A549 (cell line): ENCODE data around the gene N4BP2. TPM values are rescaled to one million over a fixed set of nuclear protein-coding genes. Genes with fewer than 3 reads are reported as not detected.
"Not testable (repeated sequence)": the region's sequence is repeated elsewhere in the genome, so short reads cannot be mapped to it uniquely, and the experiment has no call there.

Source experiments
- ATAC-seq, 2 experiments: fragments of 200-7000 bp in 1 of 2; fragments of >200 bp in 1 of 2; cut with Nextera tagmentation in 1 of 2; cut with Tn5 transposase in 1 of 2; 3 replicates each; pipeline versions ENCODE4 v1.8.0 to v1.9.1; 2018 to 2020; ENCODE audit warnings: mild to moderate bottlenecking in 1 of 2, moderate library complexity in 1 of 2
- CTCF ChIA-PET: fragments of 300-600 bp; sonication (Branson Sonifier 250); formaldehyde crosslinking; extraction: SDS; loops from one replicate; lab custom pipeline; 2021; ENCODE audit warnings: antibody characterized with exemption, inconsistent platforms; lab: Yijun Ruan, JAX
- POLR2A ChIA-PET: fragments of 350-600 bp; formaldehyde crosslinking; extraction: SDS; loops from one replicate; lab custom pipeline; 2021; ENCODE audit warnings: antibody characterized with exemption, inconsistent platforms; lab: Yijun Ruan, JAX
- DNase-seq, 2 experiments: peaks; one replicate each; pipeline versions ENCODE4 v3.0.0 to v3.0.0-alpha.2; 2011 to 2016; ENCODE audit warnings: low read depth in 1 of 2, low spot score in 1 of 2
- FAIRE-seq: peaks from 2 replicates; lab custom pipeline; 2011; peaks lifted over from hg19 to GRCh38; lab: Jason Lieb, UNC
- H3K27ac ChIP-seq, 2 experiments: fragments of >200 bp; sonication (Bioruptor Twin); formaldehyde crosslinking; 3 replicates each; pipeline ENCODE4 v1.5.1; 2016 to 2017
- H3K4me1 ChIP-seq: fragments of >200 bp; sonication (Bioruptor Twin); formaldehyde crosslinking; 3 replicates; pipeline ENCODE4 v1.6.1; 2016
- H3K4me2 ChIP-seq: fragments of >200 bp; sonication (Bioruptor Twin); formaldehyde crosslinking; 3 replicates; pipeline ENCODE4 v1.6.1; 2016
- H3K4me3 ChIP-seq: fragments of >200 bp; sonication (Bioruptor Twin); formaldehyde crosslinking; 3 replicates; pipeline ENCODE4 v1.5.1; 2016
- H3K9me3 ChIP-seq: fragments of >200 bp; sonication (Bioruptor Twin); formaldehyde crosslinking; 3 replicates; pipeline ENCODE4 v1.6.1; 2016
- CHD2 ChIP-seq: fragments of 150-350 bp; IDR thresholded peaks from 2 replicates; pipeline ENCODE4 v1.6.1; 2014; ENCODE audit warnings: low read length; ENCODE audit not compliant: partially characterized antibody
- EHF ChIP-seq: fragments of 250-450 bp; sonication (Bioruptor Pico); IDR thresholded peaks from 2 replicates; pipeline ENCODE4 v1.5.0; 2020; ENCODE audit warnings: mild to moderate bottlenecking
- GATA3 ChIP-seq: IDR thresholded peaks from 2 replicates; pipeline ENCODE4 v1.6.1; 2012; ENCODE audit warnings: borderline replicate concordance
- HOXB13 ChIP-seq: fragments of 250-450 bp; sonication (Bioruptor Pico); IDR thresholded peaks from 2 replicates; pipeline ENCODE4 v1.5.0; 2020; ENCODE audit warnings: low read depth, mild to moderate bottlenecking, moderate library complexity
- JUNB ChIP-seq: fragments of >200 bp; sonication (Bioruptor Twin); formaldehyde crosslinking; IDR thresholded peaks from 2 replicates; pipeline ENCODE4 v1.6.1; 2016
- MAFK ChIP-seq: fragments of 450-650 bp; IDR thresholded peaks from 2 replicates; pipeline ENCODE4 v1.6.1; 2014; ENCODE audit not compliant: partially characterized antibody
- NFE2L2 ChIP-seq: fragments of 150-350 bp; conservative IDR thresholded peaks from 2 replicates; pipeline ENCODE4 v1.6.1; 2014; ENCODE audit warnings: low read length
- PHF8 ChIP-seq: fragments of 200-600 bp; sonication (generic); IDR thresholded peaks from 2 replicates; pipeline ENCODE4 v1.6.1; 2016; ENCODE audit warnings: low read depth, mild to moderate bottlenecking, antibody characterized with exemption, moderate library complexity, borderline replicate concordance
- RAD21 ChIP-seq, 2 experiments: fragments of >200 bp in 1 of 2; sonication (Bioruptor Twin) in 1 of 2; formaldehyde crosslinking in 1 of 2; IDR thresholded peaks in 1 of 2; conservative IDR thresholded peaks in 1 of 2; 2 replicates in 1 of 2; 3 replicates in 1 of 2; pipeline ENCODE4 v1.6.1; 2012 to 2018; ENCODE audit warnings: inconsistent platforms in 1 of 2
- RARB ChIP-seq: fragments of 250-450 bp; sonication (Bioruptor Pico); IDR thresholded peaks from 2 replicates; pipeline ENCODE4 v1.8.0; 2021; ENCODE audit warnings: mild to moderate bottlenecking, moderate library complexity
- RCOR1 ChIP-seq: fragments of 150-350 bp; IDR thresholded peaks from 2 replicates; pipeline ENCODE4 v1.6.1; 2014; ENCODE audit warnings: antibody characterized with exemption, low read length, low read depth
- REST ChIP-seq: fragments of 200-600 bp; sonication (generic); IDR thresholded peaks from 2 replicates; pipeline ENCODE4 v1.6.1; 2016; ENCODE audit warnings: antibody characterized with exemption, mild to moderate bottlenecking, moderate library complexity
- RFX5 ChIP-seq: fragments of 450-650 bp; IDR thresholded peaks from 2 replicates; pipeline ENCODE4 v1.7.1; 2014; ENCODE audit warnings: antibody characterized with exemption, mild to moderate bottlenecking, moderate library complexity
- RNF2 ChIP-seq: fragments of 200-600 bp; sonication (generic); IDR thresholded peaks from 2 replicates; pipeline ENCODE4 v1.6.1; 2016; ENCODE audit warnings: low read depth, mild to moderate bottlenecking, antibody characterized with exemption, moderate library complexity, borderline replicate concordance
- SMC3 ChIP-seq: fragments of >200 bp; sonication (Bioruptor Twin); formaldehyde crosslinking; IDR thresholded peaks from 3 replicates; pipeline ENCODE4 v1.6.1; 2018; ENCODE audit warnings: inconsistent platforms
- TP53 ChIP-seq: fragments of 250-450 bp; sonication (Bioruptor Pico); IDR thresholded peaks from 2 replicates; pipeline ENCODE4 v1.5.0; 2021; ENCODE audit warnings: mild to moderate bottlenecking, moderate library complexity
- USF2 ChIP-seq: fragments of 450-650 bp; IDR thresholded peaks from 2 replicates; pipeline ENCODE4 v1.6.1; 2014; ENCODE audit warnings: antibody characterized with exemption
- ZC3H11A ChIP-seq: fragments of 450-650 bp; IDR thresholded peaks from 2 replicates; pipeline ENCODE4 v1.6.1; 2014; ENCODE audit warnings: antibody characterized with exemption, mild to moderate bottlenecking
- ZNF302 ChIP-seq: fragments of 250-450 bp; sonication (Bioruptor Pico); IDR thresholded peaks from 2 replicates; pipeline ENCODE4 v1.9.0; 2021; ENCODE audit warnings: inconsistent platforms, mild to moderate bottlenecking, moderate library complexity
- ZSCAN20 ChIP-seq: fragments of 250-450 bp; sonication (Bioruptor Pico); IDR thresholded peaks from 2 replicates; pipeline ENCODE4 v1.8.0; 2022; ENCODE audit warnings: mild to moderate bottlenecking, moderate library complexity
- WGBS: methylation state at CpG from one replicate; pipeline ENCODE4 v1.1.6; 2017; ENCODE audit errors: missing lambda C conversion rate; 5-methylcytosine and 5-hydroxymethylcytosine counted together
- polyA plus RNA-seq, 4 experiments: library from polyadenylated mRNA; depleted of rRNA in 3 of 4; stranded (reverse); fragments of >200 nt; fragmentation: RNase III in 1 of 4; extraction: RNeasy Plus Mini Kit Qiagen cat#74134 plus additional on column Dnase treatment in 1 of 4; gene quantifications; 2 replicates in 3 of 4; 3 replicates in 1 of 4; pipeline ENCODE4 v1.2.3, GENCODE V29; 2011 to 2017

Gene N4BP2
- polyA plus RNA-seq, 2 of the 4 experiments (the other 2 are of a cell fraction) = 2.7 to 10.4 TPM

DNA sequence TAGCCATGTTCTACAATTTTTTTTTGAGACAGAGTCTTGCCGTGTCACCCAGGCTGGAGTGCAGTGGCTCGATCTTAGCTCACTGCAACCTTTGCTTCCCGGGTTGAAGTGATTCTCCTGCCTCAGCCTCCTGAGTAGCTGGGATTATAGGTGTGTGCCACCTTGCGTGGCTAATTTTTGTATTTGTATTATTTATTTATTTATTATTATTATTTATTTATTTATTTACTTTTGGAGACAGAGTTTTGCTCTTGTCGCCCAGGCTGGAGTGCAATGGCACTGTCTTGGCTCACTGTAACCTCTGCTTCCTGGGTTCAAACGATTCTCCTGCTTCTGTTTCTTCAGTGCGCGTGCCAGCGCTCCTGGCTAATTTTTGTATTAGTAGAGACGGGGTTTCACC lies 36.8 kb downstream of the N4BP2 start:
- ATAC-seq, POLR2A ChIA-PET, H3K9me3 ChIP-seq, CTCF ChIA-PET, FAIRE-seq, DNase-seq, H3K4me2 ChIP-seq, H3K4me1 ChIP-seq, H3K27ac ChIP-seq, H3K4me3 ChIP-seq: not testable (repeated sequence)
- 87% methylated on average over 10 of the region's 10 CpGs for WGBS
- TF ChIP-seq ZC3H11A = peak; percentile 11; the same call in 1 of the 2 replicates

DNA sequence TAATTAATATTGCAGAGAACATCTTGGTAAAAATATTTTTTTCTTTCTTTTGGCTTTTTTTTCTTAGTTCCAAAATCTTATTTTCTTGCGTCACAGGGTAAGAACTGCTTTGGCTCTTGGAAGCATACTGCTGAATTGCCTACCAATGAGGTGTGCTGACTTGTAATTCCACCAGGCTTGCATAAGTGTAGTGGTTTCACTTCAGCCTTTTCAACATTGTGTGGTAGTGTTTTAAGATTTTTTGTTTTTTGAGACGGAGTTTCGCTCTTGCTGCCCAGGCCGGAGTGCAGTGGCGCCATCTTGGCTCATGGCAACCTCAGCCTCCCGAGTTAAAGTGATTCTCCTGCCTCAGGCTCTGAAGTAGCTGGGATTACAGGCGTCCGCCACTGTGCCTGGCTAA lies 42.4 kb downstream of the N4BP2 start:
- FAIRE-seq (no peak), DNase-seq (no peak), ATAC-seq (no peak)
- TF ChIP-seq CHD2 = no peak
- TF ChIP-seq ZNF302 (CRISPR knock-in tag) = no peak
- no peak overlapping the region for H3K4me2 ChIP-seq
- 96% methylated on average over 8 of the region's 8 CpGs for WGBS
- ChIA-PET POLR2A (no interaction called here), CTCF (no interaction called here)
- no peak overlapping the region for H3K4me3 ChIP-seq
- H3K4me1 ChIP-seq = no peaks in the 10 kb centered on the region
- no peaks in the 10 kb centered on the region for H3K9me3 ChIP-seq
- H3K27ac ChIP-seq = no peak overlapping the region

GRCh38 chr4:40107150-40107549 lies 50.5 kb downstream of the N4BP2 start:
- DNase-seq, CTCF ChIA-PET, H3K4me3 ChIP-seq: not testable (repeated sequence)
- peak; percentile 70 for TF ChIP-seq MAFK
- TF ChIP-seq, all 56 proteins: peak for 1; not testable (repeated sequence) for 55
- H3K4me2 ChIP-seq, H3K4me1 ChIP-seq, H3K9me3 ChIP-seq, FAIRE-seq, H3K27ac ChIP-seq, POLR2A ChIA-PET, ATAC-seq: not testable (repeated sequence)
- WGBS = 88% methylated on average over 3 of the region's 4 CpGs

DNA sequence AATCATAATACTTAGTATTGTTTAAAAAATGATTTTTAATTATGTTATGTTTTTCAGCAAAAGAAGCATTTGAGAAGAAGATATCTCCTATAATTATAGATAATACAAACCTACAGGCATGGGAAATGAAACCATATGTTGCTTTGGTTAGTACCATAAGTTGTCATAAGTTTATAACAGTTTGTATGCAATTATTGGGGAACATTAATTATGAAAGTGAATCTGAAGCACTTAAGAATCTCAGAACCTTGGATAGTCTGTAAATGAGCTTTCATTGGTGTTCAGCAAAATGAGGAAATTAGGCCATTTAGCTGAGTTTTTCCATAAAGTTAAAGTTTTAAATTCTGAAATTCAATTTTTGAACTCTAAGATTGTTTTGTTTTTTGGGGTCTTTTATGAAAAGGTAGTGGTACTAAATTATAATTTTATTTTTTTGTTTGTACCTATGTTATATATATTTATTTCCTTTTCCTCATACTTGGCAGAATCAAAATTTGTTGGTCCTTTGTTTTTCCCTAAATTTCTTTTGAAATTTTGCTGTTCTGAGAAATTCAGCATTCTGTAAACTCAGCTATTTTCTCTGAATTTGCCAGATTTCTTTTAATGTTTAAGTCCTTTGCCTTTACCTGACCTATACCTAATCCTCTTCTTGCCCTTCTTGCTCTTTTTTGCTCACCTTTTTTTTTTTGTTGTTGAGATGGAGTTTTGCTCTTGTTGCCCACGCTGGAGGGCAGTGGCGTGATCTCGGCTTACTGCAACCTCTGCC lies 55.6 kb downstream of the N4BP2 start:
- H3K4me1 ChIP-seq = no peaks in the 10 kb centered on the region
- no peak for DNase-seq
- H3K27ac ChIP-seq = no peak overlapping the region
- H3K4me3 ChIP-seq = no peak overlapping the region
- ChIA-PET CTCF (interaction anchor here (1.0 kb wide), 1 partner anchor 18 kb away, joined by 4 read pairs; no protein-coding TSS in a partner anchor), POLR2A (no interaction called here)
- WGBS = 97% methylated on average over 3 of the region's 3 CpGs
- no peak for ATAC-seq
- no peaks in the 10 kb centered on the region for H3K9me3 ChIP-seq
- no peak for TF ChIP-seq HOXB13
- TF ChIP-seq JUNB = no peak
- no peak for TF ChIP-seq PHF8
- peak; percentile 13 for TF ChIP-seq MAFK
- no peak for FAIRE-seq
- H3K4me2 ChIP-seq = no peak overlapping the region

DNA sequence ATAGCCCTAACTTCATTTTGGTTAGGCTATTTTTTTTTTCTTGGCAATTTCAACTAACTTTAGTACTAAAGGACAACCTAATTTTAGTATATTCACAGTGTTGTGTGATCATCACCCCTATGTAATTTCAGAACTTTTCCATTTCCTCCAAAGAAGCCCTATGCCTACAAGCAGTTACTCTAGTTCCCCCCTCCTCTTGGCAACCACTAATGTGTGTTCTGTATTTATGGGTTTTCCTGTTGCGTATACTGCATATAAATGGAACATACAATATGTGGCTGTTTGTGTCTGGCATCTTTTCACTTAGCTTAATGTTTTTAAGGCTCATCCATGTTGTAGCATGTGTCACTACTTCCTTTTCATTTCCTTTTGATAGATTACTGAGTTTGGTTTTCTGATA lies 57.6 kb downstream of the N4BP2 start:
- Histone ChIP-seq H3K4me3 (no peak overlapping the region), H3K27ac (no peak overlapping the region), H3K9me3 (no peaks in the 10 kb centered on the region), H3K4me2 (no peak overlapping the region), H3K4me1 (no peaks in the 10 kb centered on the region)
- ChIA-PET POLR2A (no interaction called here), CTCF (no interaction called here)
- ATAC-seq (no peak), FAIRE-seq (no peak), DNase-seq (no peak)
- 100% methylated on average over 1 of the region's 1 CpG for WGBS
- no peak for TF ChIP-seq RCOR1
- no peak for TF ChIP-seq USF2
- TF ChIP-seq CHD2 = no peak
- no peak for TF ChIP-seq TP53
- TF ChIP-seq RARB (CRISPR knock-in tag) = no peak
- TF ChIP-seq RAD21 (conservative IDR thresholded peaks at IDR 0.05 in 1 of 2, IDR thresholded peaks at IDR 0.05 in 1 of 2) = no peak
- no peak for TF ChIP-seq ZSCAN20 (CRISPR knock-in tag)
- TF ChIP-seq GATA3 = no peak
- no peak for TF ChIP-seq ZC3H11A
- TF ChIP-seq REST = no peak
- no peak for TF ChIP-seq RFX5
- TF ChIP-seq SMC3 = no peak
- TF ChIP-seq EHF (CRISPR knock-in tag) = no peak
- no peak for TF ChIP-seq NFE2L2
- no peak for TF ChIP-seq RNF2
